HG03108 (cell line): ENCODE results near the gene NBPF12.
"Not testable (repeated sequence)": the region's sequence is repeated elsewhere in the genome, so short reads cannot be mapped to it uniquely, and the experiment has no call there.

Experiments
- ATAC-seq: cut with Tn5 transposase; IDR thresholded peaks from one replicate; pipeline ENCODE4 v1.9.1; 2021; ENCODE audit warnings: moderate library complexity; ENCODE audit not compliant: unreplicated experiment

NBPF12 gene

DNA sequence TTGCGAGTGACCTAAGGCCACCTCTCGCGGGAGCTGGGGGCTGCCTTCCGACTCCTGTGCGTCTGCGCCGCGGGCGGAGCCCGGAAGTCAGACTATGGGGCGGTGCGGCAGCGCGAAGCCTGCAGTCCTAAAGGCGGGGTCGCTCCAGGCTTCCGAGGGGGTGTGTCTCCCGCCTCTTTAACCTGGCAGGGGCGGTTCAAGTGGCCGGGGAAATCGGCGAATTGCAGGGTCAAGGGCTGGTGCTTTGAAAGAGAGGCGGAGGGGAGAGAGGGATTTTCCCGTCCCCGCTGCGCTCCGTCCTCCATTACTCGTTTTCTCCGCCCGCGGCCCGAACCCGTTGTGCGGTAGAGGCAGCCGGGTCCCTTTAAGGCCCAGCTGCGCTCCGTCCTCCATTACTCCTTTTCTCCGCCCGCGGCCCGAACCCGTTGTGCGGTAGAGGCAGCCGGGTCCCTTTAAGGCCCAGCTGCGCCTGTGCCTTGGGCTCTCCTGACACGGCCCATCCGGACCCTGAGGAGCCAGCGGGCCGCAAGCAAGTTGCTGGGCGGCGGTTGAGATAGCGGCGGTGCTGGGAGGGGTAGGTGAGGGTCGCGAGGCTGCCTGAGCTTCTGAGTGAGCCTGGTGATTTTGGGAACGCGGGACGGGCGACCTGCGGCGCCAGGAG, at the start of gene NBPF12:
Gene NBPF12, plus strand, starts transcription at position 83 of the 661 bp plus-strand sequence. CDS start 21,820 bp downstream, outside the sequence.
- peak; percentile 69 for ATAC-seq

DNA sequence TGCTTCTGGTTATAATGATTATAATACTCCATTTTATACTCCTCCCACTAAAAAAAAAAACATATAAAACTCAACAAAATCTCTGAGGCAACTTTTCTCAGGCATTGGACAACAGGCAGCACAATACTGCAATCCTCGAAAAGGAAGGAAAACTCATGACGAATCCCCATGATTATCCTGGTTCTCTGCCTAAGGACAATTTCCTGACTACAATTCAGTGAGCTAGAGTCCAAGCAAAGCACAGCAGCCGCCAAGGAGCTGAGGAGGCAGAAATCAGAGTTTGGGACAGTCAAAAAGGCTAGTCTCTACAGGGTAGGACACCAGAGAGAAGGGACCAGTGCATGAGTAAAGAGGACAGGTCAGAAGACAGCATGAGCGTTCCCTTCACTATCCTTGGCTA, 46.8 kb upstream of the NBPF12 start:
- not testable (repeated sequence) for ATAC-seq

GRCh38 chr1:146892331-146892730, 45.8 kb upstream of the NBPF12 start:
- not testable (repeated sequence) for ATAC-seq

DNA sequence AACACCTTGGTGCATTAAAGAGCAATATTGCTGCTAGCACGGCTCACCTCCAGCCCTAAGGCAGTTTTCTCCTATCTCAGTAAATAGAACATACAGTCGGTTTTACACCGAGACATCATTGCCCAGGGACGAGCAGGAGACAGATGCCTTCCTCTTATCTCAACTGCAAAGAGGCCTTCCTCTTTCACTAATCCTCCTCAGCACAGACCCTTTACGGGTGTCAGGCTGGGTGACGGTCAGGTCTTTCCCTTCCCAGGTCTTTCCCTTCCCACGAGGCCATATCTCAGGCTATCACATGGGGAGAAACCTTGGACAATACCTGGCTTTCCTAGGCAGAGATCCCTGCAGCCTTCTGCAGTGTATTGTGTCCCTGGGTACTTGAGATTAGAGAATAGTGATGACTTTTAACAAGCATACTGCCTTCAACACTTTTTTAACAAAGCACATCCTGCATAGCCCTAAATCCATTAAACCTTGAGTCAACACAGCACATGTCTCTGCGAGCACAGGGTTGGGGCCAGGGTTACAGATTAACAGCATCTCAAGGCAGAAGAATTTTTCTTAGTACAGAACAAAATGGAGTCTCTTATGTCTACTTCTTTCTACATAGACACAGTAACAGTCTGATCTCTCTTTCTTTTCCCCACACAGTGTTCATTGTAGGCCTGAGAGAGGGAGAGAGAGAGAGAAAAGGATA, 30.4 kb upstream of the NBPF12 start:
- ATAC-seq, result not testable (repeated sequence)

- not testable (repeated sequence) for ATAC-seq
Measured at GRCh38 chr1:146912975-146913374, 25.1 kb upstream of the NBPF12 start.

GRCh38 chr1:146920811-146921210, 17.3 kb upstream of the NBPF12 start:
- ATAC-seq, result not testable (repeated sequence)

GRCh38 chr1:146922614-146923013, 15.5 kb upstream of the NBPF12 start:
- not testable (repeated sequence) for ATAC-seq

GRCh38 chr1:146924106-146924505, 14.0 kb upstream of the NBPF12 start:
- ATAC-seq, result not testable (repeated sequence)

GRCh38 chr1:146926413-146926812, 11.7 kb upstream of the NBPF12 start:
- not testable (repeated sequence) for ATAC-seq

- ATAC-seq, result not testable (repeated sequence)
Measured at GRCh38 chr1:146930225-146930624, 7.9 kb upstream of the NBPF12 start.

DNA sequence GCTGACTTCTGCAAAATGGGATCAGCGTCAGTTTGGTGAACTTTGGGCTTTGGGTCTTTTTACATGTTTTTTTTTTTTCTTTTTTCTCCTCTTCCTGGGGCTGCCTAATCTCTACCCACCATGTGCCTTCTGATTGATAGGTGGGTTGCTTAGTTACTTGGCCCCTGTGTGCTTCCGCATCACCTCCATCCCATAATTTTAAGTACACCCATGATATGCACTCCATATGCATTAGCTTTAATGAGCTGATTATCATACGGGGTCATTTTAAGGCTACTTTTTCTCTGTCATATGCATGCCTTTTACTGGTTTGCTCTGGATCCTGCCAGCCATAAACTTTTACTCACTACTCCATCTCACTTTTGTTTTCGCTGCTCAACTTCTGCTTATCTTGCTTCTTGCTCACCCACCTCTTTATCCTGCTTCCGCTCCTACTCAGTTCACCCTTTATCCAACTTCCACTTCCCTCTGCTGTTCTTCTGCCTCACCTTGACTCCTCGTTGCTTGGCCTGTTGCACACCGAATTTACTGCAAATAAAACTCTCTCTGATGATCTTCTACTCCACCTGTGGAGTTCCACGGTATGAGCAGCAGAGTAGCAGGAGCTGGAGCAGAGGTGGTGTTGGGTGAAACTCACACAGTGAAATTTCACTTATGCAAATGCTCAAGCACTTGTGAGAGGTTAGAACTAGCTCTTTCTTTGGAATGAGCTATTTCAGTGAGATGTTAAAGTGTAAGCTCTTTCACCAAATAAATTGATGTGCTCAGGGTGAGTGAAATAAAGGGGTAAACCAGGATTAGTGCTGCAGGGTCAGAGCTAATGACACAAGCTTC, 3.5 kb upstream of the NBPF12 start:
- peak; percentile 40 for ATAC-seq

GRCh38 chr1:146937462-146937861, 662 bp upstream of the NBPF12 start:
- not testable (repeated sequence) for ATAC-seq

DNA sequence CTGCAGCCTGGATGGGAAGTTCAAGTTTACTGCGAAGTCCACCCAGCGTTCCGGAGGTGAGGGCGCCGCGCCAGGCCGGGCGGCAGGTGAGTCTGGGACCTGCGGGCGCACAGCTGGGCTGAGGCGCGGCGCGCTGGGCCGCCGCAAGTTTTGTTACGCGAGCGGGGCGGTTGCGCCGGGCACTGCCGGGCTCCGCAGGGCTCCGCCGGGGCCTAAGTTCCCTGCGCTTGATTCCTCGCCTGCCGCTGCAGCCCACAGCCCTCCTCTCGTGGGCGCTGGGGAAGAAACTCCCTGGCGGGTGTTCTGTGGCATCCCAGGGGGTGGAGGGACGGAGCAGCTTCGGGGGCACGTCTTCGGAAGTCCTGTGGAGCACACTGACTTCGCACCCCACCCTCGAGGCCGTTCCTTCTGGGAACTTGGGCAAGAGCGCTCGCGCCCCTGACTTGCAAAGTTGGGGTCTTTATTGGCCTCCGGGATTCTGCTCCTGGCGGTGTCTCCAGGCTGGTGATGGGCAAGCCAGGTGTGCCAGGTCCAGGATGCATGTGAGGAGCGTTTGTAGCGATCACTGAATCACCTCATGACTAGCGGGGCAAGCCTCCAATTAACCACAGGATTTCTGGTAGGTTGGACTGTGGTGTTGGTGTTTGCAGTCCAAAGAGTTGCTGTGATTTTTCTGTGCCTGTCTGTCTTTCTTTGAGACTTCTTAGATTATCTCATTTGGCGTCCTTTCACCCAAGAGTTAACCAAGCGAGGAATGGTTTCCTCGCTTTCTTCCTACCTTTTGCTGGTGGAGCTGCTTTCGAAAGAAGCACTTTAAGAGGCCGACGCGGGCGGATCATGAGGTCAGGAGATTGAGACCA, 1.0 kb downstream of the NBPF12 start:
- ATAC-seq, result peak; percentile 28

DNA sequence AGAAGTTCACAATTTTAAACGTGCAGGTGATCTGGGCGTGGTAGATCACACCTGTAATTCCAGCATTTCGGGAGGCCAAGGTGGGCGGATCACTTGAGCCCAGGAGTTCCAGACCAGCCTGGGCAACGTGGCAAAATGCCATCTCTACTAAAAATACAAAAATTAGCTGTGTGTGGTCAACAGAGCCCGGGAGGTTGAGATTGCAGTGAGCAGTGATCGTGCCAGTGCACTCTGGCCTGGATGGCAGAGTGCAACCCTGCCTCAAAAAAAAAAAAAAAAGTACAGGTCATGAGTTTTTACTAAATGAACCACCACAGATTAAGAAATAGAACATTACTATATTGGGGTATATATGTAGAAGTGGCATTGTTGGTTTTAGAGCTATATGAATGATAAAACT, 2.2 kb downstream of the NBPF12 start:
- not testable (repeated sequence) for ATAC-seq

GRCh38 chr1:146943342-146943886, 5.3 kb downstream of the NBPF12 start:
- ATAC-seq, result not testable (repeated sequence)

DNA sequence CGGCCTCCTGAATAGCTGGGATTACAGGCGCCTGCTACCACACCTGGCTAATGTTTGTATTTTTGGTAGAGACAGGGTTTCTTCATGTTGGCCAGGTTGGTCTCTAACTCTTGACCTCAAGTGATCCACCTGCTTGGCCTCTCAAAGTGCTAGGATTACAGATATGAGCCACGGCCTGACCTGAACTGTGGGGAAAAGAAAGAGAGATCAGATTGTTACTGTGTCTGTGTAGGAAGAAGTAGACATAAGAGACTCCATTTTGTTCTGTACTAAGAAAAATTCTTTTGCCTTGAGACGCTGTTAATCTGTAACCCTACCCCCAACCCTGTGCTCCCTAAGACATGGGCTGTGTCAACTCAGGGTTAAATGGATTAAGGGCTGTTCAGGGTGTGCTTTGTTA, 10.0 kb downstream of the NBPF12 start:
- not testable (repeated sequence) for ATAC-seq

GRCh38 chr1:146964340-146964739, 26.2 kb downstream of the NBPF12 start:
- ATAC-seq, result not testable (repeated sequence)

DNA sequence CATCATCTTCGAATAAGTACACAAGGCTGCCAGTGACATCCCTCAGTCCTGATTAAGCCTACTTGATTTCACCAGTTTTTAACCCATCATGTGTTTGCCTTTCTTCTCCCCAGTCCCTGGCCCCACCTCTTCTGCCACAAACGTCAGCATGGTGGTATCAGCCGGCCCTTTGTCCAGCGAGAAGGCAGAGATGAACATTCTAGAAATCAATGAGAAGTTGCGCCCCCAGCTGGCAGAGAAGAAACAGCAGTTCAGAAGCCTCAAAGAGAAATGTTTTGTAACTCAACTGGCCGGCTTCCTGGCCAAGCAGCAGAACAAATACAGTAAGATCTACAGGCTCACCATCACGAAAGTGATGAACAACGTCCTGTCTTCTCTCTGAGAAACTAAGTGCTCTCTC, 28.2 kb downstream of the NBPF12 start:
- not testable (repeated sequence) for ATAC-seq

DNA sequence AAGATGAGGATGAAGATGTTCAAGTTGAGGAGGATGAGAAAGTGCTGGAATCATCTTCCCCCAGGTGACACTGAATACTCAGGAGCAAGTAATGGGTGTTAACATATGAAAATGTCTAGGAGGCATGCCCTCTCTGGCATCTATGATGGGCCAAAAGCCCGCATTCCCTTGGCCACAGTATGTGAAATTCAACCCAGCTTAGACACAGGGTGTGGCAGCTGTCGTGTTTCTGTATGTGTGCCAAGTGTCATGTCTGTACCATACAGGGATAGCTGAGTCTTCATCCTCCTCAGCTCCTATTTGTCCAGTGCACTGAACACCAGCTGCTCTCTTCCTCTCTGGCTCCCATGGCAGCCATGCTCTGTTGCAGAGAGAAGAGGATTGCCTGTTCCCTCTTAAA, 32.5 kb downstream of the NBPF12 start:
- ATAC-seq, result not testable (repeated sequence)

- not testable (repeated sequence) for ATAC-seq
Measured at GRCh38 chr1:146972681-146973080, 34.6 kb downstream of the NBPF12 start.
